ENCODE results near the gene WSB1. TPM values are rescaled to one million over a fixed set of nuclear protein-coding genes. Genes with fewer than 3 reads are reported as not detected.
"Not testable (repeated sequence)": the region's sequence is repeated elsewhere in the genome, so short reads cannot be mapped to it uniquely, and the experiment has no call there.

Gene WSB1
- total RNA-seq, 1 experiment from 2014 or later = 93.1 TPM

GRCh38 chr17:27269201-27269600, 24.7 kb upstream of the WSB1 start:
- TF ChIP-seq CTCF (IDR thresholded peaks at IDR 0.05; ENCODE audit: unreplicated experiment) = no peak
- no peaks in the 10 kb centered on the region for H3K36me3 Mint-ChIP-seq (ENCODE audit: insufficient read depth, unreplicated experiment)
- intact Hi-C loops (cut with micrococcal nuclease) = no loop called here
- no peaks in the 10 kb centered on the region for H3K9me3 Mint-ChIP-seq (ENCODE audit: unreplicated experiment)
- H3K4me3 Mint-ChIP-seq (ENCODE audit: unreplicated experiment) = no peak overlapping the region
- DNase-seq (ENCODE audit: unreplicated experiment) = no peak
- no peak overlapping the region for H3K27ac Mint-ChIP-seq (ENCODE audit: low read depth, unreplicated experiment)
- BruUV-seq (replicated peaks) = no TSS peak
- H3K4me1 Mint-ChIP-seq (ENCODE audit: insufficient read depth, unreplicated experiment) = peaks cover 14% of the 10 kb centered on the region
- H3K27me3 Mint-ChIP-seq (ENCODE audit: insufficient read depth, unreplicated experiment) = peaks cover 17% of the 10 kb centered on the region
- POLR2A ChIA-PET = interaction anchor here (0.6 to 1.4 kb wide), 5 partner anchors 8 to 26 kb away, joined by 3 to 4 read pairs (median 3); no protein-coding TSS in a partner anchor
- CTCF ChIA-PET = interaction anchor here (0.5 to 2.4 kb wide), 5 partner anchors 9 to 385 kb away, joined by 3 to 8 read pairs (median 4); no protein-coding TSS in a partner anchor

GRCh38 chr17:27269974-27270373, 23.9 kb upstream of the WSB1 start:
- Mint-ChIP-seq H3K9me3 (ENCODE audit: unreplicated experiment) (no peaks in the 10 kb centered on the region), H3K36me3 (ENCODE audit: insufficient read depth, unreplicated experiment) (no peaks in the 10 kb centered on the region), H3K4me1 (ENCODE audit: insufficient read depth, unreplicated experiment) (peaks cover 14% of the 10 kb centered on the region), H3K27me3 (ENCODE audit: insufficient read depth, unreplicated experiment) (peaks cover 17% of the 10 kb centered on the region), H3K4me3 (ENCODE audit: unreplicated experiment) (no peak overlapping the region), H3K27ac (ENCODE audit: low read depth, unreplicated experiment) (no peak overlapping the region)
- BruUV-seq (replicated peaks) = no TSS peak
- intact Hi-C loops (cut with micrococcal nuclease) = no loop called here
- ChIA-PET POLR2A (interaction anchor here (2.0 kb wide), 1 partner anchor 25 kb away, joined by 6 read pairs; no protein-coding TSS in a partner anchor), CTCF (interaction anchor here (1.4 kb wide), 1 partner anchor 34 kb away, joined by 4 read pairs; no protein-coding TSS in a partner anchor)
- no peak for DNase-seq (ENCODE audit: unreplicated experiment)
- TF ChIP-seq CTCF (IDR thresholded peaks at IDR 0.05; ENCODE audit: unreplicated experiment) = no peak

- H3K27me3 Mint-ChIP-seq (ENCODE audit: insufficient read depth, unreplicated experiment) = no peaks in the 10 kb centered on the region
- H3K36me3 Mint-ChIP-seq (ENCODE audit: insufficient read depth, unreplicated experiment) = no peaks in the 10 kb centered on the region
- TF ChIP-seq CTCF (IDR thresholded peaks at IDR 0.05; ENCODE audit: unreplicated experiment) = no peak
- intact Hi-C loops (cut with micrococcal nuclease) = no loop called here
- POLR2A ChIA-PET = interaction anchor here (0.8 to 1.4 kb wide), 3 partner anchors 8 to 27 kb away, joined by 3 to 4 read pairs (median 3); no protein-coding TSS in a partner anchor
- peaks cover 3% of the 10 kb centered on the region for H3K4me1 Mint-ChIP-seq (ENCODE audit: insufficient read depth, unreplicated experiment)
- no peak for DNase-seq (ENCODE audit: unreplicated experiment)
- CTCF ChIA-PET = interaction anchor here (1.2 to 1.3 kb wide), 2 partner anchors 15 to 40 kb away, joined by 3 to 7 read pairs; no protein-coding TSS in a partner anchor
- no peaks in the 10 kb centered on the region for H3K9me3 Mint-ChIP-seq (ENCODE audit: unreplicated experiment)
- no peak overlapping the region for H3K27ac Mint-ChIP-seq (ENCODE audit: low read depth, unreplicated experiment)
- H3K4me3 Mint-ChIP-seq (ENCODE audit: unreplicated experiment) = no peak overlapping the region
- BruUV-seq (replicated peaks) = no TSS peak
Observed at GRCh38 chr17:27276653-27277156, 17.2 kb upstream of the WSB1 start.

GRCh38 chr17:27279132-27279531, 14.8 kb upstream of the WSB1 start:
- POLR2A ChIA-PET = interaction anchor here (0.7 to 2.4 kb wide), 3 partner anchors 15 to 25 kb away, joined by 3 to 11 read pairs (median 3); partner anchors contain the start of gene WSB1
- not testable (repeated sequence) for H3K4me1 Mint-ChIP-seq (ENCODE audit: insufficient read depth, unreplicated experiment)

More at GRCh38 chr17:27279132-27279531, 14.8 kb upstream of the WSB1 start:
- H3K9me3 Mint-ChIP-seq (ENCODE audit: unreplicated experiment); H3K27me3 Mint-ChIP-seq (ENCODE audit: insufficient read depth, unreplicated experiment); H3K4me3 Mint-ChIP-seq (ENCODE audit: unreplicated experiment); intact Hi-C loops (cut with micrococcal nuclease); H3K36me3 Mint-ChIP-seq (ENCODE audit: insufficient read depth, unreplicated experiment); BruUV-seq (replicated peaks); DNase-seq (ENCODE audit: unreplicated experiment); H3K27ac Mint-ChIP-seq (ENCODE audit: low read depth, unreplicated experiment): not testable (repeated sequence)
- CTCF ChIA-PET = interaction anchor here (1.0 to 1.4 kb wide), 3 partner anchors 11 to 22 kb away, joined by 3 to 5 read pairs (median 4); partner anchors contain the start of gene WSB1
